ENCODE results near the gene DCUN1D2.

The DCUN1D2 gene

GRCh38 chr13:113410472-113411201 lies 79.9 kb downstream of the DCUN1D2 start:
- no peak for TF ChIP-seq SPI1 (IDR thresholded peaks at IDR 0.05; ENCODE audit: borderline replicate concordance, low read depth)
- no peak for TF ChIP-seq POLR2AphosphoS5 (IDR thresholded peaks at IDR 0.05; ENCODE audit: low read depth)
- H3K27ac ChIP-seq (replicated peaks): peak overlapping the region; percentile 48
- no peak for DNase-seq (ENCODE audit: low read depth in 1 of 2, low spot score in 1 of 2)
- peaks cover 17% of the 10 kb centered on the region for H3K27me3 ChIP-seq (ENCODE audit: insufficient read depth, poor library complexity, severe bottlenecking)
- no peak overlapping the region for H3K4me3 ChIP-seq (replicated peaks; ENCODE audit: insufficient read depth, low read length)

- DNase-seq (ENCODE audit: low read depth in 1 of 2, low spot score in 1 of 2): no peak
- no peak overlapping the region for H3K27ac ChIP-seq (replicated peaks)
- no peak for TF ChIP-seq CTCF (IDR thresholded peaks at IDR 0.05; ENCODE audit: insufficient read depth, low read length)
- no peak for TF ChIP-seq REST (IDR thresholded peaks at IDR 0.05; ENCODE audit: insufficient replicate concordance, low read depth)
- TF ChIP-seq POLR2AphosphoS5 (IDR thresholded peaks at IDR 0.05; ENCODE audit: low read depth): no peak
- no peak for TF ChIP-seq SPI1 (IDR thresholded peaks at IDR 0.05; ENCODE audit: borderline replicate concordance, low read depth)
- no peak for TF ChIP-seq GABPA (IDR thresholded peaks at IDR 0.05; ENCODE audit: low read depth)
- no peak overlapping the region for H3K4me3 ChIP-seq (replicated peaks; ENCODE audit: insufficient read depth, low read length)
- H3K27me3 ChIP-seq (ENCODE audit: insufficient read depth, poor library complexity, severe bottlenecking): peaks cover 17% of the 10 kb centered on the region
Observed at GRCh38 chr13:113408562-113408961, 81.9 kb downstream of the DCUN1D2 start.

- TF ChIP-seq POLR2AphosphoS5 (IDR thresholded peaks at IDR 0.05; ENCODE audit: low read depth) (no peak), GABPA (IDR thresholded peaks at IDR 0.05; ENCODE audit: low read depth) (no peak), SPI1 (IDR thresholded peaks at IDR 0.05; ENCODE audit: borderline replicate concordance, low read depth) (no peak), REST (IDR thresholded peaks at IDR 0.05; ENCODE audit: insufficient replicate concordance, low read depth) (no peak), CTCF (IDR thresholded peaks at IDR 0.05; ENCODE audit: insufficient read depth, low read length) (no peak)
- DNase-seq (ENCODE audit: low read depth in 1 of 2, low spot score in 1 of 2): peak in 1 of 2 experiments; percentile 34
- no peak overlapping the region for H3K4me3 ChIP-seq (replicated peaks; ENCODE audit: insufficient read depth, low read length)
- no peak overlapping the region for H3K27ac ChIP-seq (replicated peaks)
- peaks cover 17% of the 10 kb centered on the region for H3K27me3 ChIP-seq (ENCODE audit: insufficient read depth, poor library complexity, severe bottlenecking)
Observed at GRCh38 chr13:113407531-113408393, 82.7 kb downstream of the DCUN1D2 start.

- Histone ChIP-seq H3K27ac (replicated peaks) (no peak overlapping the region), H3K27me3 (ENCODE audit: insufficient read depth, poor library complexity, severe bottlenecking) (peaks cover 20% of the 10 kb centered on the region), H3K4me3 (replicated peaks; ENCODE audit: insufficient read depth, low read length) (no peak overlapping the region)
- no peak for DNase-seq (ENCODE audit: low read depth in 1 of 2, low spot score in 1 of 2)
- no peak for TF ChIP-seq POLR2AphosphoS5 (IDR thresholded peaks at IDR 0.05; ENCODE audit: low read depth)
- TF ChIP-seq REST (IDR thresholded peaks at IDR 0.05; ENCODE audit: insufficient replicate concordance, low read depth): peak; percentile 61
Observed at GRCh38 chr13:113407103-113407530, 83.4 kb downstream of the DCUN1D2 start.

All from HL-60 (cell line).